Measurements from ENCODE around the gene SORCS1.

The SORCS1 gene

GRCh38 chr10:106713846-106714245 is 450.7 kb downstream of the SORCS1 start:
- TF ChIP-seq ZNF274 (IDR thresholded peaks at IDR 0.05; ENCODE audit: low read depth, low read length) = no peak
- H3K4me3 ChIP-seq (ENCODE audit: low read length) = no peak overlapping the region

GRCh38 chr10:106712988-106713387 is 451.5 kb downstream of the SORCS1 start:
- no peak overlapping the region for H3K4me3 ChIP-seq (ENCODE audit: low read length)
- no peak for TF ChIP-seq ZNF274 (IDR thresholded peaks at IDR 0.05; ENCODE audit: low read depth, low read length)

GRCh38 chr10:106711313-106711906 is 453.1 kb downstream of the SORCS1 start:
- no peak for TF ChIP-seq ZNF274 (IDR thresholded peaks at IDR 0.05; ENCODE audit: low read depth, low read length)

GRCh38 chr10:106708506-106708905 is 456.0 kb downstream of the SORCS1 start:
- no peak for TF ChIP-seq ZNF274 (IDR thresholded peaks at IDR 0.05; ENCODE audit: low read depth, low read length)
- no peak overlapping the region for H3K4me3 ChIP-seq (ENCODE audit: low read length)

More at GRCh38 chr10:106711313-106711906, 453.1 kb downstream of the SORCS1 start:
- no peak overlapping the region for H3K4me3 ChIP-seq (ENCODE audit: low read length)

- no peak overlapping the region for H3K4me3 ChIP-seq (ENCODE audit: low read length)
- TF ChIP-seq ZNF274 (IDR thresholded peaks at IDR 0.05; ENCODE audit: low read depth, low read length) = no peak
Observed at GRCh38 chr10:106707657-106708056, 456.8 kb downstream of the SORCS1 start.

- no peak overlapping the region for H3K4me3 ChIP-seq (ENCODE audit: low read length)
- no peak for TF ChIP-seq ZNF274 (IDR thresholded peaks at IDR 0.05; ENCODE audit: low read depth, low read length)
Observed at GRCh38 chr10:106706127-106706526, 458.4 kb downstream of the SORCS1 start.

GRCh38 chr10:106705681-106706100 is 458.8 kb downstream of the SORCS1 start:
- TF ChIP-seq ZNF274 (IDR thresholded peaks at IDR 0.05; ENCODE audit: low read depth, low read length) = no peak
- no peak overlapping the region for H3K4me3 ChIP-seq (ENCODE audit: low read length)

- H3K4me3 ChIP-seq (ENCODE audit: low read length) = no peak overlapping the region
- no peak for TF ChIP-seq ZNF274 (IDR thresholded peaks at IDR 0.05; ENCODE audit: low read depth, low read length)
Observed at GRCh38 chr10:106696239-106696638, 468.3 kb downstream of the SORCS1 start.

GRCh38 chr10:106694696-106695095 is 469.8 kb downstream of the SORCS1 start:
- TF ChIP-seq ZNF274 (IDR thresholded peaks at IDR 0.05; ENCODE audit: low read depth, low read length) = no peak
- H3K4me3 ChIP-seq (ENCODE audit: low read length) = no peak overlapping the region

- no peak overlapping the region for H3K4me3 ChIP-seq (ENCODE audit: low read length)
- TF ChIP-seq ZNF274 (IDR thresholded peaks at IDR 0.05; ENCODE audit: low read depth, low read length) = no peak
Observed at GRCh38 chr10:106682175-106682574, 482.3 kb downstream of the SORCS1 start.

- no peak overlapping the region for H3K4me3 ChIP-seq (ENCODE audit: low read length)
Observed at GRCh38 chr10:106680061-106680460, 484.4 kb downstream of the SORCS1 start.

GRCh38 chr10:106679314-106679713 is 485.2 kb downstream of the SORCS1 start:
- TF ChIP-seq ZNF274 (IDR thresholded peaks at IDR 0.05; ENCODE audit: low read depth, low read length) = no peak

More at GRCh38 chr10:106680061-106680460, 484.4 kb downstream of the SORCS1 start:
- no peak for TF ChIP-seq ZNF274 (IDR thresholded peaks at IDR 0.05; ENCODE audit: low read depth, low read length)

GRCh38 chr10:106672517-106673175 is 491.9 kb downstream of the SORCS1 start:
- no peak overlapping the region for H3K4me3 ChIP-seq (ENCODE audit: low read length)
- no peak for TF ChIP-seq ZNF274 (IDR thresholded peaks at IDR 0.05; ENCODE audit: low read depth, low read length)

More at GRCh38 chr10:106679314-106679713, 485.2 kb downstream of the SORCS1 start:
- H3K4me3 ChIP-seq (ENCODE audit: low read length) = no peak overlapping the region

GRCh38 chr10:106661767-106662140 is 502.8 kb downstream of the SORCS1 start:
- no peak overlapping the region for H3K4me3 ChIP-seq (ENCODE audit: low read length)

GRCh38 chr10:106661133-106661766 is 503.3 kb downstream of the SORCS1 start:
- H3K4me3 ChIP-seq (ENCODE audit: low read length) = no peak overlapping the region
- TF ChIP-seq ZNF274 (IDR thresholded peaks at IDR 0.05; ENCODE audit: low read depth, low read length) = no peak

More at GRCh38 chr10:106661767-106662140, 502.8 kb downstream of the SORCS1 start:
- TF ChIP-seq ZNF274 (IDR thresholded peaks at IDR 0.05; ENCODE audit: low read depth, low read length) = no peak
